ENCODE data around the gene COL1A1.

The COL1A1 gene

DNA sequence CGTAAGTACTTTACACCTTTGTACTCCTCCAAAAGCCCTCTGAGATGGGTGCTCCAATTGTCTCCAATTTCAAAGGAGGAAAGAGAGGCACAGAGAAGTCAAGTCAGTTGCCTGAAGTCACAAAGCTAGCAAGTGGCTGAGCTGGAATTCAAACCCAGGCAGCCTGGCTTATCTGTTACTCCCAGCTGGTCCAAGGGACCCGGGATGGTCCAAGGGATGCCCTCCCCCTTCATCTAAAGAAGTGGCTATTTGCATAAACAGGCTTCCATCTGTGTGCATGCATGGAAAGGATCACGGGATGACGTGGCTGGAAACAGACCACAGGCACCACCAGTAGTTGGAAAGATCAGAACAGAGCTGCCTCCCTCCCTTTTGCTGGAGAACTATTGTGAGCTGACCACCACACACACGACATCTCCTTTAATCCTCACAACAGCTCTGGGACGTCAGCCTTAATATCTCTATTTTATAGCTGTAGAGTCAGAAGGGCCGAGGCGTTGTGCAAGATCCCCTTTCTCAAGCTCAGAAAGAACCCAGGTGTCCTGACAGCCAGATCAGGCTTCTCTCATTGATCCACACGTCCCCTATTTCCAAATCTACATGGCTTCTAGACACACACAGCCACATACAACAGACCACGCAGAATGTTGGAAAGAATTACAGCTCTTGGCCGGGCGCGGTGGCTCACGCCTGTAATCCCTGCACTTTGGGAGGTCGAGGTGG lies 10.9 kb upstream of the COL1A1 start:
- Histone ChIP-seq H3K27me3 (ENCODE audit: control insufficient read depth, insufficient read depth, low read length) (no peaks in the 10 kb centered on the region), H3K36me3 (ENCODE audit: control insufficient read depth, insufficient read depth, low read length) (no peaks in the 10 kb centered on the region), H3K4me1 (ENCODE audit: control insufficient read depth, insufficient read depth, low read length) (peaks cover 64% of the 10 kb centered on the region), H3K9ac (ENCODE audit: low read length) (no peak overlapping the region), H3K4me3 (ENCODE audit: low read depth, low read length) (no peak overlapping the region), H3K27ac (ENCODE audit: low read depth, low read length) (no peak overlapping the region), H3K9me3 (ENCODE audit: control insufficient read depth, insufficient read depth, low read depth, low read length) (no peaks in the 10 kb centered on the region)

- H3K4me3 ChIP-seq (ENCODE audit: low read depth, low read length) = peak overlapping the region; percentile 34; the same call in 1 of the 2 replicates
These were observed 10.1 kb upstream of the COL1A1 start for GRCh38 chr17:50211249-50212120.

DNA sequence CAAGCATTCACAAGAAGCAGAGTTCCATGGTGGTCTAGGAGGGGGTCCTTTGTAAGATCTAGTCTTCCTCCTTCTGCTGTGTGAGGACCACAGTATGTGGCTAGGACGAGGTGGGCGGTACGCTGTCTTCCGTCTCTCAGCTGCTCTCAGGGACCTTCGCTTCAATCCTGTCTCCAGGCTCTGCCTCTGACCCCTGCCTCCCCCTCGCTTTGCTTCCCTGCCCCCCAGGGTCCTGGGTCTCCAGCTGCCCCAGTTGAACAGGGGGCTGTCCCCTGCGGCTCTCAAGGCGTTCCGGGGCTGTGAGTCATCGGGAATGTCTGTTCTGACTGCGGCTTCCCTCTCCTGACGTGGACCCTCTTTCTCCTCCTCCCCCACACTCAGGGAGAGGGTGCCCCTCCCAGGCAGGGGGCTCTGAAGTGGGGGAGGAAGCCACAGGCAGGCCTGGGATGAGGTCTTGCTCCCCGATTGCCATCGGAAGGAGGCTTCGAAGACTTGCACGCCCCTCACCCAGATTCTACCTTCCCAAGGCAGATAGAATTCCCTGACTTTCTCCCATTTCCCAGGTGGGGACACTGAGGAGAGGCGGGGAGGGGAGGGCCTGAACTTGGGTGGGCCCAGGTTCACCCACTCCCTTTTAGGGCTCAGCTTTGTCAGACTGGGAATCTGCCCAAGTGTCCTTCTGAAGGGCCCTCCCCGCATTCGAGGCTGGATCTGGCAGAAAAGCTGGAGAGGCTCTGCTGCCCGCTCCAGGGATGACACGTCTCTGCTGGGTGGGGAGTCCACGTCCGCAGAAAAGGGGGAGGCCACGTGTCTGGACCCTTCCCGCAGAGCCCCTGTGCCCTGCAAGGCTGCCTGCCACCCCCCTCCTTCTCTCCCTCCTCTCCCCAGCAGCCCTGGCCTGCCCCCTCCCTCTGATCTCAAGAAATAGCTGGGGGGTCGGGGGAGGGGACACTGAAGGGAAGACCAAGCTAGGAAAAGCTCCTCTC lies 9.1 kb upstream of the COL1A1 start:
- H3K27me3 ChIP-seq (ENCODE audit: control insufficient read depth, insufficient read depth, low read length) = no peaks in the 10 kb centered on the region; the same call in 1 of the 2 replicates
- peak overlapping the region; percentile 95 for H3K27ac ChIP-seq (ENCODE audit: low read depth, low read length)
- H3K36me3 ChIP-seq (ENCODE audit: control insufficient read depth, insufficient read depth, low read length) = no peaks in the 10 kb centered on the region
- H3K4me3 ChIP-seq (ENCODE audit: low read depth, low read length) = peak overlapping the region; percentile 34
- H3K9me3 ChIP-seq (ENCODE audit: control insufficient read depth, insufficient read depth, low read depth, low read length) = no peaks in the 10 kb centered on the region
- peak overlapping the region; percentile 91 for H3K9ac ChIP-seq (ENCODE audit: low read length)
- peaks cover 73% of the 10 kb centered on the region for H3K4me1 ChIP-seq (ENCODE audit: control insufficient read depth, insufficient read depth, low read length)

More at GRCh38 chr17:50211249-50212120, 10.1 kb upstream of the COL1A1 start:
- Histone ChIP-seq H3K9me3 (ENCODE audit: control insufficient read depth, insufficient read depth, low read depth, low read length) (no peaks in the 10 kb centered on the region), H3K36me3 (ENCODE audit: control insufficient read depth, insufficient read depth, low read length) (no peaks in the 10 kb centered on the region), H3K4me1 (ENCODE audit: control insufficient read depth, insufficient read depth, low read length) (peaks cover 71% of the 10 kb centered on the region), H3K9ac (ENCODE audit: low read length) (peak overlapping the region; percentile 91), H3K27ac (ENCODE audit: low read depth, low read length) (peak overlapping the region; percentile 95; the same call in 1 of the 2 replicates), H3K27me3 (ENCODE audit: control insufficient read depth, insufficient read depth, low read length) (no peaks in the 10 kb centered on the region)

GRCh38 chr17:50209472-50210239 lies 8.2 kb upstream of the COL1A1 start:
- peak overlapping the region; percentile 34 for H3K4me3 ChIP-seq (ENCODE audit: low read depth, low read length)
- H3K27me3 ChIP-seq (ENCODE audit: control insufficient read depth, insufficient read depth, low read length) = no peaks in the 10 kb centered on the region; the same call in 1 of the 2 replicates
- no peaks in the 10 kb centered on the region for H3K9me3 ChIP-seq (ENCODE audit: control insufficient read depth, insufficient read depth, low read depth, low read length)
- peak overlapping the region; percentile 95; the same call in 1 of the 2 replicates for H3K27ac ChIP-seq (ENCODE audit: low read depth, low read length)
- H3K4me1 ChIP-seq (ENCODE audit: control insufficient read depth, insufficient read depth, low read length) = peaks cover 78% of the 10 kb centered on the region
- H3K9ac ChIP-seq (ENCODE audit: low read length) = peak overlapping the region; percentile 91
- no peaks in the 10 kb centered on the region for H3K36me3 ChIP-seq (ENCODE audit: control insufficient read depth, insufficient read depth, low read length)

GRCh38 chr17:50209133-50209471 lies 7.7 kb upstream of the COL1A1 start:
- Histone ChIP-seq H3K4me1 (ENCODE audit: control insufficient read depth, insufficient read depth, low read length) (peaks cover 78% of the 10 kb centered on the region), H3K9ac (ENCODE audit: low read length) (peak overlapping the region; percentile 91), H3K27me3 (ENCODE audit: control insufficient read depth, insufficient read depth, low read length) (no peaks in the 10 kb centered on the region; the same call in 1 of the 2 replicates), H3K36me3 (ENCODE audit: control insufficient read depth, insufficient read depth, low read length) (no peaks in the 10 kb centered on the region), H3K9me3 (ENCODE audit: control insufficient read depth, insufficient read depth, low read depth, low read length) (no peaks in the 10 kb centered on the region), H3K27ac (ENCODE audit: low read depth, low read length) (peak overlapping the region; percentile 30; the same call in 1 of the 2 replicates), H3K4me3 (ENCODE audit: low read depth, low read length) (no peak overlapping the region)

DNA sequence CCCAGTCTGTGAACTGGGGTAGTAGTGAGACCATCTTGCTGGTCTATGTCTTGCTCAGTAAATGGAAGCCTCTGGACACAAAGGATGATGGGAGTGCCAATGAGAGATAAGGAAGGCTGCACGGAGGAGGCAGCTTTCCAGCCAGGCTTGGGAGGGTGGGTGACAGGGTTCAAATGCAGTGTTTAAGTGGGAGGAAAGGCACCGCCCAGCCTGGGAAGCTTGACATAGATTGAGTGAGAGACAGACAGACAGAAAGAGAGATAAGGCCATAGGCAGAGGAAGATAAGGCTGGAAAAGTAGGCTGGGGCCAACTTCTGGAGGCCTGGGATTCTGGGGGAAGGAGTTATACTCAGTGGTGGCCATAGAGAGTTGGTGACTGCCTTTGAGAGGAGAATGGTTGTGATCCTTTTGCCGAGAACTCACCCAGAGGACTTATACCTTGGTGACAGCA lies 7.2 kb upstream of the COL1A1 start:
- peaks cover 76% of the 10 kb centered on the region for H3K4me1 ChIP-seq (ENCODE audit: control insufficient read depth, insufficient read depth, low read length)
- H3K27ac ChIP-seq (ENCODE audit: low read depth, low read length) = peak overlapping the region; percentile 30; the same call in 1 of the 2 replicates
- H3K36me3 ChIP-seq (ENCODE audit: control insufficient read depth, insufficient read depth, low read length) = no peaks in the 10 kb centered on the region
- H3K27me3 ChIP-seq (ENCODE audit: control insufficient read depth, insufficient read depth, low read length) = no peaks in the 10 kb centered on the region; the same call in 1 of the 2 replicates
- H3K4me3 ChIP-seq (ENCODE audit: low read depth, low read length) = no peak overlapping the region
- H3K9me3 ChIP-seq (ENCODE audit: control insufficient read depth, insufficient read depth, low read depth, low read length) = no peaks in the 10 kb centered on the region
- H3K9ac ChIP-seq (ENCODE audit: low read length) = peak overlapping the region; percentile 91

GRCh38 chr17:50207792-50208567 lies 6.5 kb upstream of the COL1A1 start:
- no peaks in the 10 kb centered on the region for H3K36me3 ChIP-seq (ENCODE audit: control insufficient read depth, insufficient read depth, low read length)
- no peaks in the 10 kb centered on the region for H3K9me3 ChIP-seq (ENCODE audit: control insufficient read depth, insufficient read depth, low read depth, low read length)
- peaks cover 4% of the 10 kb centered on the region for H3K27me3 ChIP-seq (ENCODE audit: control insufficient read depth, insufficient read depth, low read length)
- H3K4me1 ChIP-seq (ENCODE audit: control insufficient read depth, insufficient read depth, low read length) = peaks cover 70% of the 10 kb centered on the region
- no peak overlapping the region for H3K9ac ChIP-seq (ENCODE audit: low read length)
- no peak overlapping the region for H3K4me3 ChIP-seq (ENCODE audit: low read depth, low read length)
- no peak overlapping the region; the same call in 1 of the 2 replicates for H3K27ac ChIP-seq (ENCODE audit: low read depth, low read length)

DNA sequence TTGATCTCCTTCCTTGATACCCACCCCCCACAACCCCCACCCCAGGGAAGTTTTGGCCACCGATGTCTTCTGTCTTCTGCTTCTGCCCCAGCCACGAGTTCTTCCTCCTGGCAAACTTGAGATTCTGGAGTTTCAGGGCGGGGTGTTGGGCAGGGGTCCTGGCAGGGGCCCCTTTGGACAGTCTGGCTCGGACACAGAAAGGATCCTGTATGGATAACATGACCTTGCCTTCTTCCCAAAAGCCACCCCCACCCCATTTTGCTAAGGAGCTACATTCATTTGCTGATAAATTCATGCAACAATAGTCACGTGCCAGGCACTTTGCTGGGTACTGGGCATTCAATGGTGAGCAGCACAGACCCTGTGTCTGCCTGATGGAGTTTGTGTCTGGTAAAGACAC lies 5.9 kb upstream of the COL1A1 start:
- Histone ChIP-seq H3K9me3 (ENCODE audit: control insufficient read depth, insufficient read depth, low read depth, low read length) (no peaks in the 10 kb centered on the region), H3K9ac (ENCODE audit: low read length) (no peak overlapping the region), H3K4me3 (ENCODE audit: low read depth, low read length) (no peak overlapping the region), H3K27me3 (ENCODE audit: control insufficient read depth, insufficient read depth, low read length) (peaks cover 10% of the 10 kb centered on the region), H3K36me3 (ENCODE audit: control insufficient read depth, insufficient read depth, low read length) (no peaks in the 10 kb centered on the region), H3K27ac (ENCODE audit: low read depth, low read length) (no peak overlapping the region), H3K4me1 (ENCODE audit: control insufficient read depth, insufficient read depth, low read length) (peaks cover 63% of the 10 kb centered on the region)

DNA sequence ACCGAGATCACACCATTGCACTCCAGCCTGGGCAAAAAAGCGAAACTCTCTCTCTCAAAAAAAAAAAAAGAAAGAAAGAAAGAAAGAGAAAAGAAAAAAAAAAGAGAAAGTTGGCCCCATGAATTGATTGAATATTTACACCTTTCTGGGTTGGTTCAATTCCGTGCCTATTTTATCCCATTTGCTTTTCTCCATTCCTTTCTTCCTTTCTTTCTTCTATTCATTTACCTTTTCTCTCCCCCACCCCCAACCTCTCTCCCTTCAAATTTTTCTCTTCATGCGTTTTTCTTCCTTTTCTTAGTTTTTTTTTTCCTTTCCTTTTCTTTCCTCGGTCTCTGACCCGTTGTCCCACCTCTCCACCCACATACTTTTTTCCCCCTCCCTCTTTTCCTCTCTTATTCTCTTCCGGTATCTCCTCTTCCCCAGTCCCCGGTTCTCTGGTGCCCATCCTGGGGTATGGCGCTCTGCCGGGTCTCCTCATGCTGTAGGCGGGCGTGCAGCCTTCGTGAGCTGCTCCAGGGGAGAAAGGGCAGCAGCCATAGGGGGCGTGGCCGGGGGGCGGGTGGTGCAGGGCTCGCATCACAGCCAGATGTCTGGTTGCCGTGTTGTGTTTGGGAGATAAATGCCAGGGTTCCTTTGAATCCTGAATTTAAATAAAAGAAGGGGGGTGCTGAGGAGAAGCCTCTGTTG lies 5.3 kb upstream of the COL1A1 start:
- Histone ChIP-seq H3K4me1 (ENCODE audit: control insufficient read depth, insufficient read depth, low read length) (peaks cover 58% of the 10 kb centered on the region), H3K4me3 (ENCODE audit: low read depth, low read length) (no peak overlapping the region), H3K36me3 (ENCODE audit: control insufficient read depth, insufficient read depth, low read length) (no peaks in the 10 kb centered on the region), H3K27ac (ENCODE audit: low read depth, low read length) (no peak overlapping the region), H3K9me3 (ENCODE audit: control insufficient read depth, insufficient read depth, low read depth, low read length) (no peaks in the 10 kb centered on the region), H3K9ac (ENCODE audit: low read length) (no peak overlapping the region), H3K27me3 (ENCODE audit: control insufficient read depth, insufficient read depth, low read length) (peaks cover 16% of the 10 kb centered on the region)

All from HUES6 (cell line).